HG02798 (cell line): ENCODE results near the gene OR51B6.
A peak's percentile ranks its signal among the peaks of the same experiment; 100 is the strongest.
"Not testable (repeated sequence)": the region's sequence is repeated elsewhere in the genome, so short reads cannot be mapped to it uniquely, and the experiment has no call there.

Experiments used
- ATAC-seq: cut with Tn5 transposase; IDR thresholded peaks from one replicate; pipeline ENCODE4 v1.9.1; 2021; ENCODE audit warnings: mild to moderate bottlenecking; ENCODE audit not compliant: unreplicated experiment, poor library complexity

Gene OR51B6

GRCh38 chr11:5363679-5364078 lies 12.4 kb downstream of the OR51B6 start:
- no peak for ATAC-seq

GRCh38 chr11:5364214-5364613 lies 12.9 kb downstream of the OR51B6 start:
- no peak for ATAC-seq

- not testable (repeated sequence) for ATAC-seq
Observed at GRCh38 chr11:5366365-5366764, 15.1 kb downstream of the OR51B6 start.

GRCh38 chr11:5366856-5367255 lies 15.5 kb downstream of the OR51B6 start:
- no peak for ATAC-seq

- no peak for ATAC-seq
Observed at GRCh38 chr11:5367448-5368074, 16.3 kb downstream of the OR51B6 start.

GRCh38 chr11:5368502-5369043 lies 17.3 kb downstream of the OR51B6 start:
- ATAC-seq: no peak

- peak; percentile 61 for ATAC-seq
Observed at GRCh38 chr11:5369789-5370188, 18.5 kb downstream of the OR51B6 start.

- ATAC-seq: peak; percentile 91
Observed at GRCh38 chr11:5380740-5381342, 29.5 kb downstream of the OR51B6 start.

- no peak for ATAC-seq
Observed at GRCh38 chr11:5383576-5383975, 32.3 kb downstream of the OR51B6 start, which contains the start of gene OR51M1. Gene OR51M1 (plus strand): TSS chr11:5383812. CDS start chr11:5389399, 5,587 bp downstream.

GRCh38 chr11:5384335-5384734 lies 33.0 kb downstream of the OR51B6 start:
- no peak for ATAC-seq

GRCh38 chr11:5390210-5390609 lies 38.9 kb downstream of the OR51B6 start:
- no peak for ATAC-seq

- ATAC-seq: no peak
Observed at GRCh38 chr11:5394091-5394490, 42.8 kb downstream of the OR51B6 start.

- ATAC-seq: no peak
Observed at GRCh38 chr11:5398936-5399335, 47.6 kb downstream of the OR51B6 start.
